Ovary (tissue), 9 donors: ENCODE measurements around the gene ATP6V1D. TPM values are rescaled to one million over a fixed set of nuclear protein-coding genes. Genes with fewer than 3 reads are reported as not detected.

Experiments used
- DNase-seq, 5 donors: peaks; one replicate each; pipeline ENCODE4 v3.0.0-alpha.2; 2019 to 2020
- H3K27ac ChIP-seq, 2 donors: fragments of 200-600 bp; one replicate each; pipeline versions ENCODE4 v1.5.1 to v1.8.0; 2019 to 2022
- H3K27me3 ChIP-seq: fragments of 200-600 bp; one replicate; pipeline ENCODE4 v1.8.0; 2022
- H3K36me3 ChIP-seq: fragments of 200-600 bp; sonication (generic); one replicate; pipeline ENCODE4 v1.5.1; 2019
- H3K4me1 ChIP-seq: one replicate; pipeline ENCODE4 v1.8.1; 2013; ENCODE audit warnings: mild to moderate bottlenecking, moderate library complexity; ENCODE audit not compliant: insufficient read depth
- H3K4me3 ChIP-seq: fragments of 200-600 bp; sonication (generic); one replicate; pipeline ENCODE4 v1.5.1; 2017
- H3K9me3 ChIP-seq, 2 donors: fragments of 200-600 bp in 1 of 2; sonication (generic) in 1 of 2; one replicate each; pipeline versions ENCODE4 v1.5.1 to v1.8.1; 2013 to 2019; ENCODE audit warnings: mild to moderate bottlenecking in 1 of 2, moderate library complexity in 1 of 2
- EP300 ChIP-seq: sonication (generic); formaldehyde crosslinking; IDR thresholded peaks from one replicate; pipeline ENCODE4 v1.6.1; 2017; ENCODE audit warnings: antibody characterized with exemption
- POLR2A ChIP-seq: fragments of 450-650 bp; IDR thresholded peaks from one replicate; pipeline ENCODE4 v1.6.1; 2017; ENCODE audit warnings: antibody characterized with exemption, mild to moderate bottlenecking, moderate library complexity
- WGBS, 3 donors: extraction: QIAGEN DNeasy Blood & Tissue Kit in 1 of 3; methylation state at CpG; one replicate each; pipeline versions ENCODE4 v1.1.5 to v1.1.7; 2013 to 2017; 5-methylcytosine and 5-hydroxymethylcytosine counted together
- intact Hi-C, 4 donors: fragments of 100-400 bp; cut with DNase I; formaldehyde crosslinking; loops; one replicate each; pipeline versions ENCODE4 v1.11.0 to v1.15.1; 2022 to 2023
- polyA plus RNA-seq, 2 donors: library from polyadenylated mRNA; stranded (reverse); fragments of 200-250 nt in 1 of 2; fragments of 350-450 nt in 1 of 2; fragmentation: Illumina TruSeq in 1 of 2; extraction: RNeasy Lipid Tissue Mini Kit (QIAGEN cat#74804) in 1 of 2; gene quantifications; one replicate each; pipeline ENCODE4 v1.2.3, GENCODE V29; 2013 to 2014
- total RNA-seq, 7 donors: library from RNA; depleted of rRNA in 2 of 7; stranded (reverse); fragments of >200 nt in 2 of 7; fragmentation: NEBNext Ultra II Directional in 3 of 7; extraction: Animal tissue kit (Norgen Biotek cat#: 25700) in 3 of 7; gene quantifications; one replicate each; pipeline versions ENCODE4 v1.1.0 to v1.2.4, GENCODE V29; 2016 to 2023
- TF ChIP-seq, protein P1 (sequence below), 3 donors: fragments of 450-650 bp in 2 of 3; fragments of 200-600 bp in 1 of 3; IDR thresholded peaks; one replicate each; pipeline versions ENCODE4 v1.5.1 to v1.8.0; 2016 to 2022; ENCODE audit warnings: antibody characterized with exemption in 3 of 3, mild to moderate bottlenecking in 1 of 3
- donor health status: DM: no; HTN: no; CAD: no; lungs with moderate emphysema.
- donor health status: DM: no; HTN: no; CAD: no.
- donor health status: Bipolar disorder and iron deficiency.
- donor health status: DM: yes; HTN: yes; CAD: no.
- donor health status: DM: no; HTN: no; CAD: no.
- donor health status: DM: yes; HTN: yes; CAD: no.

The ATP6V1D gene
- total and polyA plus RNA-seq, 9 donors = 21.5 to 77.1 (median 35.4) TPM

DNA sequence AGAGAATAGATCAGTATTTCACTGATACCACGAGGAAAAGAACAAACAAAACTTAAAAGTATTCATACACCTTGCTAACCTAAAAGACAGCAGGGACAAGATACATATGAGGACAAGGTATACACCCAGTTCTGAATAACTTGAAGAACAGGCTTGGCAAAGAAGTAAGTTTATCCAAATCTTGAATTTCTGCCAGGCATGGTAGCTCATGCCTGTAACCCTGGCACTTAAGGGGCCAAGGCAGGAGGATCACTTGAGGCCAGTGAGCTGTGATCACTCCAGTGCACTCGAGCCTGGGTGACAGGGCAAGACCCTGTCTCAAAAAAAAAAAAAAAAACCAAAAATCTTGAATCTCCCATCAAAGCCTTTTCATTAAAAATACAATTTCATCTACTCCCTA lies 25.5 kb upstream of the ATP6V1D start:
- Histone ChIP-seq H3K36me3 (no peaks in the 10 kb centered on the region), H3K9me3 (no peaks in the 10 kb centered on the region), H3K27ac (no peak overlapping the region), H3K4me1 (no peaks in the 10 kb centered on the region), H3K27me3 (no peaks in the 10 kb centered on the region), H3K4me3 (no peak overlapping the region)
- 73 to 83% (median 76%) methylated on average over 2 of the region's 2 CpGs for WGBS, 3 donors
- no peak for TF ChIP-seq EP300
- DNase-seq = no peak
- intact Hi-C loops = no loop called here

DNA sequence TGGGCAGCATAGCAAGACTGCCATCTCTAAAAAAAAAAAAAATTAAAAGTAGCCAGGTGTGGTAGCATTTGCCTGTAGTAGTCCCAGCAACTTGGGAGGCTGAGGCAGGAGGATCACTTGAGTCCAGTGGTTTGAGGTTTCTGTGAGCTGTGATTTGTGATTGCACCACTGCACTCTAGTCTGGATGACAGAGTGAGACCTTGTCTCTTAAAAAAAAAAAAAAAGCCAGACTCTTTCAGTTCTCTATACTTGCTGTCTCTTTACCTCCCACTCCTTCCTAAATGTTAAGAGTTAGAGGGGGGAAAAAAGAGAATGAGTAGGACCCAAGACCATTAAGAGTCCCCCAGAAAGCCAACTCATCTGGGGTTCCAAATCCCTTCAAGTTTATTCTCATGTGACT lies 18.3 kb upstream of the ATP6V1D start:
- H3K4me3 ChIP-seq = no peak overlapping the region
- no peak for DNase-seq
- intact Hi-C loops = no loop called here
- TF ChIP-seq EP300 = no peak
- TF ChIP-seq, protein P1, sequence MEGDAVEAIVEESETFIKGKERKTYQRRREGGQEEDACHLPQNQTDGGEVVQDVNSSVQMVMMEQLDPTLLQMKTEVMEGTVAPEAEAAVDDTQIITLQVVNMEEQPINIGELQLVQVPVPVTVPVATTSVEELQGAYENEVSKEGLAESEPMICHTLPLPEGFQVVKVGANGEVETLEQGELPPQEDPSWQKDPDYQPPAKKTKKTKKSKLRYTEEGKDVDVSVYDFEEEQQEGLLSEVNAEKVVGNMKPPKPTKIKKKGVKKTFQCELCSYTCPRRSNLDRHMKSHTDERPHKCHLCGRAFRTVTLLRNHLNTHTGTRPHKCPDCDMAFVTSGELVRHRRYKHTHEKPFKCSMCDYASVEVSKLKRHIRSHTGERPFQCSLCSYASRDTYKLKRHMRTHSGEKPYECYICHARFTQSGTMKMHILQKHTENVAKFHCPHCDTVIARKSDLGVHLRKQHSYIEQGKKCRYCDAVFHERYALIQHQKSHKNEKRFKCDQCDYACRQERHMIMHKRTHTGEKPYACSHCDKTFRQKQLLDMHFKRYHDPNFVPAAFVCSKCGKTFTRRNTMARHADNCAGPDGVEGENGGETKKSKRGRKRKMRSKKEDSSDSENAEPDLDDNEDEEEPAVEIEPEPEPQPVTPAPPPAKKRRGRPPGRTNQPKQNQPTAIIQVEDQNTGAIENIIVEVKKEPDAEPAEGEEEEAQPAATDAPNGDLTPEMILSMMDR (IDR thresholded peaks at IDR 0.05) = no peak
- no peak for TF ChIP-seq POLR2A
- H3K27ac ChIP-seq = no peak overlapping the region
- H3K27me3 ChIP-seq = no peaks in the 10 kb centered on the region
- no peaks in the 10 kb centered on the region for H3K4me1 ChIP-seq
- no peaks in the 10 kb centered on the region for H3K9me3 ChIP-seq
- H3K36me3 ChIP-seq = no peaks in the 10 kb centered on the region

- no peak for DNase-seq
- H3K4me1 ChIP-seq = no peaks in the 10 kb centered on the region
- H3K36me3 ChIP-seq = no peaks in the 10 kb centered on the region
- H3K9me3 ChIP-seq = no peaks in the 10 kb centered on the region
- no peak for TF ChIP-seq EP300
- intact Hi-C loops = no loop called here
- H3K27ac ChIP-seq = no peak overlapping the region
- H3K4me3 ChIP-seq = no peak overlapping the region
- WGBS, 3 donors = 78 to 90% (median 83%) methylated on average over 2 of the region's 2 CpGs
- H3K27me3 ChIP-seq = no peaks in the 10 kb centered on the region
Observed at GRCh38 chr14:67373347-67373746, 13.7 kb upstream of the ATP6V1D start.

- Histone ChIP-seq H3K9me3 (no peaks in the 10 kb centered on the region), H3K27me3 (no peaks in the 10 kb centered on the region), H3K4me3 (no peak overlapping the region), H3K4me1 (peaks cover 2% of the 10 kb centered on the region), H3K27ac (no peak overlapping the region), H3K36me3 (no peaks in the 10 kb centered on the region)
- no peak for TF ChIP-seq EP300
- TF ChIP-seq, protein P1 (IDR thresholded peaks at IDR 0.05) = no peak
- TF ChIP-seq POLR2A = no peak
- no peak for DNase-seq
- intact Hi-C loops = no loop called here
- WGBS, 3 donors = 94 to 100% (median 100%) methylated on average over 1 of the region's 1 CpG
Observed at GRCh38 chr14:67372833-67373232, 13.2 kb upstream of the ATP6V1D start.

GRCh38 chr14:67371247-67372148 lies 11.9 kb upstream of the ATP6V1D start:
- H3K36me3 ChIP-seq = no peaks in the 10 kb centered on the region
- no peak for DNase-seq
- H3K27me3 ChIP-seq = no peaks in the 10 kb centered on the region
- no peak overlapping the region for H3K4me3 ChIP-seq
- TF ChIP-seq, protein P1 (IDR thresholded peaks at IDR 0.05) = no peak
- TF ChIP-seq POLR2A (no peak), EP300 (no peak)
- peaks cover 2% of the 10 kb centered on the region for H3K4me1 ChIP-seq
- H3K27ac ChIP-seq = no peak overlapping the region
- intact Hi-C loops = no loop called here
- no peaks in the 10 kb centered on the region for H3K9me3 ChIP-seq
- WGBS, 3 donors = 92 to 96% (median 96%) methylated on average over 4 of the region's 4 CpGs
